GM21576 (cell line): ENCODE data around the gene SLAMF7.

ENCODE experiments used
- ATAC-seq: cut with Tn5 transposase; IDR thresholded peaks from one replicate; pipeline ENCODE4 v1.9.1; 2021; ENCODE audit warnings: mild to moderate bottlenecking, moderate library complexity; ENCODE audit not compliant: unreplicated experiment

The SLAMF7 gene

DNA sequence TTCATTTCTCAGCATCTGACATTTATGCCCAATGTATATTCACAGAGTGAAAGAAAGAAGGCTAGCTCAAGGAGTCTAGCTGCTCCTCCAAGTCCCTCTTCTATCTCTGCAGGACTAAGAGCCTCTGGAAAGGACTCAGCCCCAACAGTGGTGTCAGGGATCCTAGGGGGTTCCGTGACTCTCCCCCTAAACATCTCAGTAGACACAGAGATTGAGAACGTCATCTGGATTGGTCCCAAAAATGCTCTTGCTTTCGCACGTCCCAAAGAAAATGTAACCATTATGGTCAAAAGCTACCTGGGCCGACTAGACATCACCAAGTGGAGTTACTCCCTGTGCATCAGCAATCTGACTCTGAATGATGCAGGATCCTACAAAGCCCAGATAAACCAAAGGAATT is 60.6 kb downstream of the SLAMF7 start:
- no peak for ATAC-seq

DNA sequence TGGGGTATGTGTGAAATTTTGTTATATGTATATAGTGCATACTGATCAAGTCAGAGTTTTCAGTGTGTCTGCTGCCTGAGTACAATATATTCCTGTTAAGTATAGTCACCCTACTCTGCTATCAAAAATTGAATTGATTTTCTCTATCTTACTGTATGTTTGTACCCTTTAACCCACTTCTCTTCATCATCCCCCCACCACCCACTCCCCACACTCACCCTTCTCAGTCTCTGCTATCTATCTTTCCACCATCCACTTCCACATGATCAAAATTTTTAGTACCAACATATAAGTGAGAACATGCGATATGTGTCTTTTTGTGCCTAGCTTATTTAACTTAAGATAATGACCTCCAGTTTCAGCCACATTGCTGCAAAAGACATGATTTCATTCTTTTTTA is 61.1 kb downstream of the SLAMF7 start:
- no peak for ATAC-seq

DNA sequence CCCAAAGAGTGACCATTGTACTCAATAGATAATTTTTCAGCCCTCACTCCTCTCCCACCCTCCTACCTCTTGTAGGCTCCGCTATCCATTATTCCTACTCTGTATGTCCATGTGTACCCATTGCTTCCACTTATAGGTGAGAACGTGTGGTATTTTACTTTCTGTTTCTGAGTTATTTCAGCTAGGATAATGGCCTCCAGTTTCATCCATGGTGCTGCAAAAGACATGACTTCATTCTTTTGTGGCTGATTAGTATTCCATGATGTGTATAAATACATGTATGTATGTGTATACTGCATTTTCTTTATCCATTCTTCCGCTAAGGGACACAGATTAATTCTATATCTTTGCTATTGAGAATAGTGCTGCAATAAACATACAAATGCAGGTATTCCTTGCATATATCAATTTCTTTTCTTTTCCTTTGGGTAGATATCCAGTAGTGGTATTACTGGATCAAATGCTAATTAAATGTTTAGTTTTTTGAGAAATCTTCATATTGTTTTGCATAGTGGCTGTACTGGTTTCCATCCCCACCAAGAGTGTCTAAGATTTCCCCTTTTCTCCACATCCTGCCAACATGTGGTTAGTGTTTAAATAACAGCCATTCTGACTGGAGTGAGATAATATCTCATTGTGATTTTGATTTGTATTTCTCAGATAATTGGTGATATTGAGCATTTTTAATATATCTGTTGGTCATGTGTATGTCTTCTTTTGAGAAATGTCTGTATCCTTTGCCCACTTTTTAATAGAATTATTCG is 61.8 kb downstream of the SLAMF7 start:
- no peak for ATAC-seq

DNA sequence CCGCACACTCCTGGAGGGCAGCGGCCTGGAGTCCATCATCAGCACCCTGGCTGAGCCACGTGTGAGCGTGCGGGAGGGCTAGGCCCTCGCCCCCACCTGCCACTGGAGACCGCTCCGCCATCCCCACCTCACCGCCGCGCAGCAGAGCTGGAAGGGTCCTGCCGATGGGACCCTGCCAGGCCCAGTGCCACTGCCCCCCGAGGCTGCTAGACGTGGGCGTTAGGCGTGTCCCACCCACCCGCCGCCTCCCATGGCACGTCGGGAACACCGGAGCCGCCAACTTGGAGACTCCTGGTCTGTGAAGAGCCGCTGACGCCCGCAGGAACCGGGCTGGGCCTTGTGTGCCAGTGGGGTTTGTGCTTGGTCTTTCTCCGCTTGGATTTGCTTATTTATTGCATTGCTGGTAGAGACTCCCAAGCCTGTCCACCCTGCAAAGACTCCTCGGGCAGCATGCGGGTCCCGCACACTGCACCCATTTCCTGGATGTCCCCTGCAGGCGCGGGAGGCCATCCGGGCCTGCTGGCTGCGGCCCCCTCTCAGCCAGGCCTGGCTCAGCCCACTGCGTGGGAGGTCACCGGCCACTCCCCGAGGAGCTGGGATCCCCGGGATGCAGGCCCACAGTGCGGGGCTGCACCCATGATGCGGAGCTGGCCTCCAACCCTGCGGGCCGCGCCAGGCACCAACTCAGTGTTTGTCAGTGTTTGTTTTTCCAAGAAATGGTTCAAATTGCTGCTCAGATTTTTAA is 63.0 kb downstream of the SLAMF7 start:
- no peak for ATAC-seq
